B cell (primary cell): ENCODE data around the gene TLK2.
"Not testable (repeated sequence)": the region's sequence is repeated elsewhere in the genome, so short reads cannot be mapped to it uniquely, and the experiment has no call there.

ENCODE experiments used
- EZH2 ChIP-seq: IDR thresholded peaks from 2 replicates; pipeline ENCODE4 v1.6.1; 2012; ENCODE audit warnings: borderline replicate concordance, low read depth, mild to moderate bottlenecking, moderate library complexity, low read length; ENCODE audit not compliant: insufficient read depth, poor library complexity, severe bottlenecking
- TF ChIP-seq, protein P1 (sequence below): fragments of 200-600 bp; IDR thresholded peaks from one replicate; pipeline ENCODE4 v1.8.0; 2022; ENCODE audit warnings: antibody characterized with exemption, mild to moderate bottlenecking

GRCh38 chr17:62452195-62452594 lies 26.4 kb upstream of the TLK2 start:
- TF ChIP-seq, protein P1, sequence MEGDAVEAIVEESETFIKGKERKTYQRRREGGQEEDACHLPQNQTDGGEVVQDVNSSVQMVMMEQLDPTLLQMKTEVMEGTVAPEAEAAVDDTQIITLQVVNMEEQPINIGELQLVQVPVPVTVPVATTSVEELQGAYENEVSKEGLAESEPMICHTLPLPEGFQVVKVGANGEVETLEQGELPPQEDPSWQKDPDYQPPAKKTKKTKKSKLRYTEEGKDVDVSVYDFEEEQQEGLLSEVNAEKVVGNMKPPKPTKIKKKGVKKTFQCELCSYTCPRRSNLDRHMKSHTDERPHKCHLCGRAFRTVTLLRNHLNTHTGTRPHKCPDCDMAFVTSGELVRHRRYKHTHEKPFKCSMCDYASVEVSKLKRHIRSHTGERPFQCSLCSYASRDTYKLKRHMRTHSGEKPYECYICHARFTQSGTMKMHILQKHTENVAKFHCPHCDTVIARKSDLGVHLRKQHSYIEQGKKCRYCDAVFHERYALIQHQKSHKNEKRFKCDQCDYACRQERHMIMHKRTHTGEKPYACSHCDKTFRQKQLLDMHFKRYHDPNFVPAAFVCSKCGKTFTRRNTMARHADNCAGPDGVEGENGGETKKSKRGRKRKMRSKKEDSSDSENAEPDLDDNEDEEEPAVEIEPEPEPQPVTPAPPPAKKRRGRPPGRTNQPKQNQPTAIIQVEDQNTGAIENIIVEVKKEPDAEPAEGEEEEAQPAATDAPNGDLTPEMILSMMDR = not testable (repeated sequence)
- not testable (repeated sequence) for TF ChIP-seq EZH2
